Breast epithelium (tissue), 3 donors: Measurements from ENCODE around the gene ALOX5.

Source experiments
- POLR2A ChIP-seq: fragments of 450-650 bp; IDR thresholded peaks from one replicate; pipeline ENCODE4 v1.6.1; 2016; ENCODE audit warnings: antibody characterized with exemption, mild to moderate bottlenecking, moderate library complexity
- POLR2AphosphoS5 ChIP-seq, 3 donors: sonication (generic); formaldehyde crosslinking; IDR thresholded peaks; one replicate each; pipeline ENCODE4 v1.6.1; 2017; ENCODE audit warnings: antibody characterized with exemption in 3 of 3
- TF ChIP-seq, protein P1 (sequence below), 3 donors: fragments of 450-650 bp; IDR thresholded peaks; one replicate each; pipeline ENCODE4 v1.5.1; 2016 to 2017; ENCODE audit warnings: antibody characterized with exemption in 3 of 3, mild to moderate bottlenecking in 3 of 3, moderate library complexity in 3 of 3

DNA sequence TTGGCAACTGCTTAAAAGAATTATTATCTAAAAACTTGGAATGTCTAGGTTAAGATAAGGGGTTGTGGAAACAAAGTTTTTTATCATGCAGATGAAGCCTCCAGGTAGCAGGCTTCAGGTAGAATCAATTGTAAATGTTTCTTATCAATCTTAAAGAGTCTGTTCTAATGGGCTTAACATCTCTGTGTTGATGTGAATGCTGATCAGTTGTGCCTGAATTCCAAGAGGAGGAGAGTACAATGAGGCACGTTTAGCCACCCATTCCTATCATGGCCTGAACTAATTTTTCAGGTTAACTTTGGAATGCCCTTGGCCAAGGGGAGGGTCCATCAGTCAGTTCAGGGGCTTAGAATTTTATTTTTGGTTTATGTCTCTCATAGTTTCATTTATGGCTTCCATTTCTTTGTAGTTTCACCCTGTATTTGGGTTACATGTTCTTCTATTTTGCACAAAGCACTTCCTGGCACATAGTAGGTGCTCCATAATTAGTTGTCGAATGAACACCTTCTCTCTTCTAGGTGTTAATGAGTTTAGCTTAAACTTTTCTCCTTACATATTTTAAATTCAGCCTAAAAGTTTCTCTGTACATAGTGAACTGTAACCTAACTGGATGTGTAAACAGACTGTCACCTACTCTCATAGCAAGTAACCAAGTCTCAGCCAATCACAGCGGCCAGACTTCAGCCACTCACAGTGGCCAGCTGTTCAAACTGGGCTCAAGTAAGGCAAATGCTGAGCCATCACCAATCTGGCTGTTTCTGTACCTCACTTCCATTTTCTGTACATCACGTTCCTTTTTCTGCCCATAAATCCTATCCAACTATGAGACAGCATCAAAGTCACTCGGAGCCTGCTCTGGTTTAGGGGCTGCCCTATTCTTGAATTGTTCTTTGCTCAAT is 34.7 kb downstream of the ALOX5 start:
- TF ChIP-seq, protein P1, sequence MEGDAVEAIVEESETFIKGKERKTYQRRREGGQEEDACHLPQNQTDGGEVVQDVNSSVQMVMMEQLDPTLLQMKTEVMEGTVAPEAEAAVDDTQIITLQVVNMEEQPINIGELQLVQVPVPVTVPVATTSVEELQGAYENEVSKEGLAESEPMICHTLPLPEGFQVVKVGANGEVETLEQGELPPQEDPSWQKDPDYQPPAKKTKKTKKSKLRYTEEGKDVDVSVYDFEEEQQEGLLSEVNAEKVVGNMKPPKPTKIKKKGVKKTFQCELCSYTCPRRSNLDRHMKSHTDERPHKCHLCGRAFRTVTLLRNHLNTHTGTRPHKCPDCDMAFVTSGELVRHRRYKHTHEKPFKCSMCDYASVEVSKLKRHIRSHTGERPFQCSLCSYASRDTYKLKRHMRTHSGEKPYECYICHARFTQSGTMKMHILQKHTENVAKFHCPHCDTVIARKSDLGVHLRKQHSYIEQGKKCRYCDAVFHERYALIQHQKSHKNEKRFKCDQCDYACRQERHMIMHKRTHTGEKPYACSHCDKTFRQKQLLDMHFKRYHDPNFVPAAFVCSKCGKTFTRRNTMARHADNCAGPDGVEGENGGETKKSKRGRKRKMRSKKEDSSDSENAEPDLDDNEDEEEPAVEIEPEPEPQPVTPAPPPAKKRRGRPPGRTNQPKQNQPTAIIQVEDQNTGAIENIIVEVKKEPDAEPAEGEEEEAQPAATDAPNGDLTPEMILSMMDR (IDR thresholded peaks at IDR 0.05) = no peak
- no peak for TF ChIP-seq POLR2A
- no peak for TF ChIP-seq POLR2AphosphoS5 (IDR thresholded peaks at IDR 0.05)
